ENCODE measurements around the gene PARP14. TPM values are rescaled to one million over a fixed set of nuclear protein-coding genes. Genes with fewer than 3 reads are reported as not detected.
"Not testable (repeated sequence)": the region's sequence is repeated elsewhere in the genome, so short reads cannot be mapped to it uniquely, and the experiment has no call there.

Gene PARP14
- total RNA-seq, 1 experiment from 2014 or later, result 18.0 TPM

DNA sequence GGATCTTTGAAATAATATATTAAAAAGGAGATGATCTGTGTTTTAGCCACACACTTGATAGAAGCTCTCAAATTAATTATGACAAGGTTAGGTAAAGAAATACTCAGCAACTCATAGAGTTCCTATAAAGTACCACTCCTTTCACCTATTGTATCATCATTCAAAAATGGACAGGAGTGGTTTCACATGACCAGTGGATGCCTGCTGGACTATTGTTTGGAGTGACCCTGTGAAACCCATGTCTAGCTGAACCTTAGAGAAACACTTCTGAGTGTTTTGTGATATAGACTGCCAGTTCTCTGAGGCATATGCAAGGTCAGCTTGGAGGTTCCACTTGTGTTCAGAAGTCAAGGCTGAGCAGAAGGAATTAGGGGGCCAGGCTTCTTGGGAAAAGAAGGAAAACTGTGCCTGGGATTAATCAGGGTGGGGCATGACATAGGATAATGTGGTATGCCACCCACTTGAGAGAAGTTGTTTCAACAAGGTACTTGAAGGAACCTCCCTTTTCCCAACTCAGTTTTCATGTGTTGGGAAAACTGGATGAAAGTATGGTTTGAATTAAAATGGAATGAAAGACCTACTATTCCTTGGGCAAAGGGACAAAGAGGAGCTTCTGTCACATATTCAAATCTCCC lies 15.4 kb downstream of the PARP14 start:
- DNase-seq, result no peak
- peaks cover 37% of the 10 kb centered on the region for H3K36me3 ChIP-seq
- no peaks in the 10 kb centered on the region for H3K27me3 ChIP-seq
- no peaks in the 10 kb centered on the region for H3K9me3 ChIP-seq
- H3K4me3 ChIP-seq, result no peak overlapping the region

DNA sequence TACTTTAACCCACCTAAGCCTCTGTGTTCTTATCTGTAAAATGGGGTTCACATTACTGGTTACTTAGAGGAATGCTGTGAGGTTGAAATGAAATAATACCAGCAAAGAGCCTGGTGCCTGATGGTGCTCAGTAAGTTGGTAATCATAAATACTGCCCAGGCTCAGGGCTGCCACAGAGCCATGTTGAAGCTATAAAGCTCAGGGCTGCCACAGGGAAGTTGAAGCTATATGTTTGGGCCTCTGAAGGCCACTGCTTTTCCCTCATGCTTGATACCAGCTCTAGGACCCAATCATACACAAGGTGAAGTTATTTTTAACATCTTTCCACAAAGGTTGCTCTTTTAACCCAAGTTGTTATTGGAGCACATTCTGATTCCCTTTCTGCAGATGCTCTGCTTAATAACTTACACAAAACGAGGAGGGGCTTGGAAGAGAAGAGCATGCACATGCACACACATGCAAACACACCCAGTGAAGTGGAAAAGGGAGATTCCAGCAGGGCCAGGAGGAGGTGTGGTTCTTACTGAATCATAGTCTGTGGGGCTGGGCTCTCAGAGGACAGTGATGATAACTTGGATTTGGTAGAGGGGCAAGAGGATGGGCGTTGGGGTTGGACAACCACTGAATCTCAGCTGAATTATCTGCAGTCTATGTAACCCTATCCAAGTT lies 17.4 kb downstream of the PARP14 start:
- H3K4me3 ChIP-seq, result no peak overlapping the region
- H3K9me3 ChIP-seq, result no peaks in the 10 kb centered on the region
- H3K27me3 ChIP-seq, result no peaks in the 10 kb centered on the region
- H3K36me3 ChIP-seq, result peaks cover 30% of the 10 kb centered on the region
- no peak for DNase-seq

- Histone ChIP-seq H3K4me3 (no peak overlapping the region), H3K9me3 (no peaks in the 10 kb centered on the region), H3K27me3 (no peaks in the 10 kb centered on the region), H3K36me3 (peaks cover 32% of the 10 kb centered on the region)
- no peak for DNase-seq
These were observed 19.6 kb downstream of the PARP14 start for GRCh38 chr3:122700193-122700592.

DNA sequence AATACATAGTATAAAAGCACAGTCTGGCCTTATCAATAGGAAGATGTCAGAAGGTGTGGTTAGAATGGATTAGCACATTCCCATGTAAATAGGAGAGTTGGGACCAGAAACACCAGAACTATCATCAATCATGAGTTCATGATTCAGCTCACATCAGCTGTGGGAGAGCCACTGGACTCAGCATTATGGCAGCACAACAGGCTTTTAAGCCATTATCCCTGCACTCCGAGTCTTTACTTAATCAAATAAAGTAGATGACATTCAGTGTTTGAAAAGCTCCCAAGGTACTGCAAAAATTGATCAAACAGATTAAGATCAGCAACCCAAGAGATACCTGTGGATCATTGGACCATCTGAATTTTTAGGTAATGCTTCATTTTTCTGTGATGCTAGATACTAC lies 24.7 kb downstream of the PARP14 start:
- H3K36me3 ChIP-seq, result peaks cover 17% of the 10 kb centered on the region
- H3K9me3 ChIP-seq, result no peaks in the 10 kb centered on the region
- no peak for DNase-seq
- no peak overlapping the region for H3K4me3 ChIP-seq
- H3K27me3 ChIP-seq, result no peaks in the 10 kb centered on the region

DNA sequence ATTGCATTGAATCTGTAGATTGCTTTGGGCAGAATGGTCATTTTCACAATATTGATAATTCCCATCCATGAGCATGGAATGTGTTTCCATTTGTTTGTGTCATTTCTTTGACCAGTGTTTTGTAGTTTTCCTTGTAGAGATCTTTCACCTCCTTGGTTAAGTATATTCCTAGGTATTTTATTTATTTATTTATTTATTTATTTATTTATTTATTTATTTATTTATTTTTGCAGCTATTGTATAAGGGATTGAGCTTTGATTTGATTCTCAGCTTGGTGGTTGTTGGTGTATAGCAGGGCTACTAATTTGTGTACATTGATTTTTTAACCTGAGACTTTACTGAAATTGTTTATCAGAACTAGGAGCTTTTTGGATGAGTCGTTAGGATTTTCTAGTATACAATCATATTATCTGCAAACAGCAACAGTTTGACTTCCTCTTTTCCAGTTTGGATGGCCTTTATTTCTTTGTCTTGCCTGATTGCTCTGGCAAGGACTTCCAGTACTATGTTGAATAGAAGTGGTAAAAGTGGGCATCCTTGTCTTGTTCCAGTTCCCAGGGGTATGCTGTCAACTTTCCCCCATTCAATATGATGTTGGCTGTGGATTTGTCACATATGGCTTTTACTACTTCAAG lies 30.1 kb downstream of the PARP14 start:
- not testable (repeated sequence) for DNase-seq, H3K4me3 ChIP-seq, H3K9me3 ChIP-seq, H3K36me3 ChIP-seq, H3K27me3 ChIP-seq

DNA sequence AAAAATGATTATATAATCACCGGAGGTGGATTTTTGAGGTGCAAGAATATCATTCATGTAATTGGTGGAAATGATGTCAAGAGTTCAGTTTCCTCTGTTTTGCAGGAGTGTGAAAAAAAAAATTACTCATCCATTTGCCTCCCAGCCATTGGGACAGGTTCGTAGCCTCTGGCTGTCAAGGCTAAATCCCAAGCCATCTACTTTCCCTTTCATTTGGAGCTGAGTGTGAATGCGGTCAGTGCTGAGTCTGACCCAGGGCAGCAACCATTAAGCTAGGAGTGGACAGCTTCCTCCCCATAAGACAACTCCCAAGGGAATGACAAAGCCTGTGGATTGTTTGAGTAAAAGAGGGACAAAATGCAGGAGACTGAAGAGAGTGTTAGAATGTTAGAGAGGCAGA lies 33.6 kb downstream of the PARP14 start:
- no peak for DNase-seq
- H3K4me3 ChIP-seq, result no peak overlapping the region
- H3K36me3 ChIP-seq, result peaks cover 30% of the 10 kb centered on the region
- no peaks in the 10 kb centered on the region for H3K27me3 ChIP-seq
- no peaks in the 10 kb centered on the region for H3K9me3 ChIP-seq

DNA sequence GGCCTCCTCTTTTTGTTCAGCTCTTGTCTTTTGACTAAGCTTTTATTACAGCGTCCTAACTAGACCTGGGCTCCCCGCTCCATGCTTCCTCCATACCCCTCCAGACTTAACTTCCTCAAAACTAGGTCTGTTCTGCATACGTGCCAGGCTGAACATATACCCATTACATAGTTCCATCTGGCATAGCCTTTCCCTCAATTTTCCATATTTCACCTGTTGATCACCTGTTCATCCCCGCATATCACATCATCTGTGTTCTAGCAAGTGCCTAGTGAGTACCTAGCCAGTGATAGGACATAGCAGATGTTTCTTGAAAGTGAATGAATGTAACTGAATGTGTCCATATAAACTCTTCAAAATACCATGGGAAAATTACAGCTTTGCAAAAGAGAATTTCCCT lies 36.0 kb downstream of the PARP14 start:
- no peak overlapping the region for H3K4me3 ChIP-seq
- H3K9me3 ChIP-seq, result no peaks in the 10 kb centered on the region
- H3K27me3 ChIP-seq, result no peaks in the 10 kb centered on the region
- no peak for DNase-seq
- peaks cover 44% of the 10 kb centered on the region for H3K36me3 ChIP-seq

DNA sequence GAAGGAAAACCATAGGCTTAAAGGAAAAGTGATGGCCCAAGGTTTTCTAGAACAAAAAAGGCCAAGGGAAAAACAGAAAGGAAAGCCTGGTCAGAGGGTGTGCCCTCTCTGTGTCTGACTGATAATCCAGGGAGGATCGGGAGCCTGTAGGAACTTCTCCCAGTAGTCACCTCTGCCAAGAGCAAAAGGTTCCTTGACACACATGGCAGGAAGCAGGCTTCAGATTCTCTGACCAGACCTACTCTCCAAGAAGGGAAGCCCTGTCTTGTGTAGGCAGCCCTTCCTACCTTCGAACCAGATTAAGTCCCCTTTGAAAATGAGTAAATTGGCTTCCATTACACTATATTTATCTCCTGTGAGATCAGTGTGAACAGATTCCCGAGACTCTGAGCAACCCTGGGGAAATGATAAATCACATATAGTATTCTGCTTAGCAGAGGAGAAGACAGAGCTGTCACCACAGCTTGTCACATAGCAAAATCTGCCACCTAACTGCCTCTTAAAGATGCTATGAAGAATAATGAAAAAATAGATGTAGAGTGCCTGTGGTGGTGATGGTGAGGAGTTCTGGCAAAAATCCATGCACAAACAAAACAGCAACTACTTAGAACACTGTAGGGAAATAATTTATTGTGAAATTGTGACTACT lies 38.8 kb downstream of the PARP14 start:
- Histone ChIP-seq H3K27me3 (no peaks in the 10 kb centered on the region), H3K9me3 (no peaks in the 10 kb centered on the region), H3K4me3 (no peak overlapping the region), H3K36me3 (peaks cover 38% of the 10 kb centered on the region)
- no peak for DNase-seq

- DNase-seq, result no peak
- H3K36me3 ChIP-seq, result peaks cover 9% of the 10 kb centered on the region
- H3K9me3 ChIP-seq, result no peaks in the 10 kb centered on the region
- H3K4me3 ChIP-seq, result no peak overlapping the region
- no peaks in the 10 kb centered on the region for H3K27me3 ChIP-seq
These were observed 44.5 kb downstream of the PARP14 start for GRCh38 chr3:122725106-122725505.

DNA sequence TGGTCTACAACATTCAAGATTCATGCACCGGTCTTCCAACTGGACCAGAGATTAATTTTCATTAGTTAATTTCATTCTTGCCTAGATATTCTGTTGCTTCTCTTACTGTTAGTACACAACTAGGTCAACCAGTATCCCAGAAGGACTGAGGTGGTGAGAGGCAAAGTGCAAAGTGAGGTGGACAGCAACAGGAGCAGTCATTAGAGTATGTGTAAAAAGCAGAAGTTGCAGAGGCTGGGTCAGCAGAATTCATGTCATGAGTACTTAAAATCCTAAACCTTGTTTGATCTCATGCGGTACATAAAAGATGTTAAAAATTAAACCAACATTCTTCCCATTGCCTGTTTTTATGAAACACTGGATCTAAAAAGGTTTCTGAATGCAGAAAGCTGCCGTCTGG lies 46.7 kb downstream of the PARP14 start:
- Histone ChIP-seq H3K4me3 (no peak overlapping the region), H3K27me3 (no peaks in the 10 kb centered on the region), H3K36me3 (no peaks in the 10 kb centered on the region; the same call in none of the 2 replicates), H3K9me3 (no peaks in the 10 kb centered on the region)
- no peak for DNase-seq

- H3K4me3 ChIP-seq, result no peak overlapping the region
- DNase-seq, result peak; percentile 6
- no peaks in the 10 kb centered on the region; the same call in 1 of the 2 replicates for H3K36me3 ChIP-seq
- no peaks in the 10 kb centered on the region for H3K27me3 ChIP-seq
- H3K9me3 ChIP-seq, result no peaks in the 10 kb centered on the region
These were observed 47.1 kb downstream of the PARP14 start for GRCh38 chr3:122727766-122728165.

- H3K9me3 ChIP-seq, result no peaks in the 10 kb centered on the region
- no peak for DNase-seq
- no peaks in the 10 kb centered on the region; the same call in 1 of the 2 replicates for H3K36me3 ChIP-seq
- H3K27me3 ChIP-seq, result no peaks in the 10 kb centered on the region
- H3K4me3 ChIP-seq, result no peak overlapping the region
These were observed 47.5 kb downstream of the PARP14 start for GRCh38 chr3:122728186-122728585.

GRCh38 chr3:122728756-122729514 lies 48.3 kb downstream of the PARP14 start:
- Histone ChIP-seq H3K9me3 (no peaks in the 10 kb centered on the region; the same call in 1 of the 2 replicates), H3K27me3 (no peaks in the 10 kb centered on the region)

DNA sequence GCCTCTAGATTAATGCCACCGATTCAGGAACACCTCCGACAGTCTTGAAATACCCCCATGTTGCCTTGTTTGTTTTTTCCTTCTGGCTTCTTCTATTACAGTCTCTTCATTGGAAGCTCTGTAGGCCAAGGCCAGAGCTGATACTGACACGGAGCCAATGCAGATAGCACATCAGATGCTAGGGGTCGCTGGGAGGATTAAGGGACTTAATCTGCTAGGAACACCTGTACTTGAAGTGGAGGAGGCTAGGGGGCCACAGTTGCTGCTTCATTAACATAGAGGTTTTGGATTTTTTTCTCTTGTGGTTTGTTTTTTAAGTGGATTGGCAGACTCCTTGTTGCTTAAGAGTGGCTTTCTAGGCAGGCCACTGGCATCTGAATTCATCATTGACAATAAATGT lies 49.6 kb downstream of the PARP14 start:
- H3K36me3 ChIP-seq, result no peaks in the 10 kb centered on the region; the same call in 1 of the 2 replicates
- DNase-seq, result no peak
- H3K27me3 ChIP-seq, result no peaks in the 10 kb centered on the region
- no peak overlapping the region for H3K4me3 ChIP-seq
- no peaks in the 10 kb centered on the region; the same call in 1 of the 2 replicates for H3K9me3 ChIP-seq

More at GRCh38 chr3:122728756-122729514, 48.3 kb downstream of the PARP14 start:
- Histone ChIP-seq H3K36me3 (no peaks in the 10 kb centered on the region; the same call in 1 of the 2 replicates), H3K4me3 (no peak overlapping the region)
- DNase-seq, result no peak

DNA sequence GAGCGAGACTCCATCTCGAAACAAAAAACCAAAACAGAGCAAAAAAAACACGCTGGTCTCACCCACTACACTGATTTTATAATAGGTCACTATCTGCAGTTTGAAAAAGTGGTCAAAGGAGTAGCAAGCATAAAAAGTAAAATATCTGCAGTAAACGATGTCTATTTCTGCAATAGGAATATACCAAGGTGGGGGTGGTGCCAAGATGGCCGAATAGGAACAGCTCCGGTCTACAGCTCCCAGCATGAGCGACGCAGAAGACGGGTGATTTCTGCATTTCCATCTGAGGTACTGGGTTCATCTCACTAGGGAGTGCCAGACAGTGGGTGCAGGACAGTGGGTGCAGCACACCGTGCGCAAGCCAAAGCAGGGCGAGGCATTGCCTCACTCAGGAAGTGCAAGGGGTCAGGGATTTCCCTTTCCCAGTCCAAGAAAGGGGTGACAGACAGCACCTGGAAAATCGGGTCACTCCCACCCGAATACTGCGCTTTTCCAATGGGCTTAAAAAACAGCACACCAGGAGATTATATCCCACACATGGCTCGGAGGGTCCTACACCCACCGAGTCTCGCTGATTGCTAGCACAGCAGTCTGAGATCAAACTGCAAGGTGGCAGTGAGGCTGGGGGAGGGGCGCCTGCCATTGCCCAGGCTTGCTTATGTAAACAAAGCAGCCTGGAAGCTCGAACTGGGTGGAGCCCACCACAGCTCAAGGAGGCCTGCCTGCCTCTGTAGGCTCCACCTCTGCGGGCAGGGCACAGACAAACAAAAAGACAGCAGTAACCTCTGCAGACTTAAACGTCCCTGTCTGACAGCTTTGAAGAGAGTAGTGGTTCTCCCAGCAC lies 52.3 kb downstream of the PARP14 start:
- H3K9me3 ChIP-seq, H3K36me3 ChIP-seq, H3K4me3 ChIP-seq, DNase-seq, H3K27me3 ChIP-seq: not testable (repeated sequence)

- Histone ChIP-seq H3K4me3 (no peak overlapping the region), H3K27me3 (no peaks in the 10 kb centered on the region), H3K9me3 (peaks cover 5% of the 10 kb centered on the region; the same call in 1 of the 2 replicates), H3K36me3 (peaks cover 9% of the 10 kb centered on the region)
- DNase-seq, result no peak
These were observed 58.5 kb downstream of the PARP14 start for GRCh38 chr3:122739172-122739571.

All from MG63 (cell line).